Right lobe of liver (tissue), 4 donors: ENCODE results near the gene TRIO.
A peak's percentile ranks its signal among the peaks of the same experiment; 100 is the strongest.

Source experiments
- CTCF ChIP-seq, 4 donors: fragments of 200-600 bp in 3 of 4; fragments of 450-650 bp in 1 of 4; IDR thresholded peaks; one replicate each; pipeline versions ENCODE4 v1.5.1 to v1.8.0; 2016 to 2022; ENCODE audit warnings: antibody characterized with exemption in 4 of 4, mild to moderate bottlenecking in 2 of 4
- POLR2A ChIP-seq: fragments of 450-650 bp; IDR thresholded peaks from one replicate; pipeline ENCODE4 v1.6.1; 2017; ENCODE audit warnings: antibody characterized with exemption, mild to moderate bottlenecking
- donor health status: DM: no; HTN: no; CAD: no.
- donor health status: DM: no; HTN: no; CAD: no.
- donor health status: DM: no; HTN: yes; CAD: no.

- TF ChIP-seq CTCF (IDR thresholded peaks at IDR 0.05), result no peak
- peak; percentile 91 for TF ChIP-seq POLR2A
Measured at GRCh38 chr5:14204785-14205321, 61.7 kb downstream of the TRIO start.
